Endodermal cell (in vitro differentiated cells): ENCODE data around the gene ZNF445. TPM values are rescaled to one million over a fixed set of nuclear protein-coding genes. Genes with fewer than 3 reads are reported as not detected.

Source experiments
- DNase-seq: peaks from one replicate; pipeline ENCODE4 v3.0.0-alpha.2; 2017
- H3K27ac ChIP-seq: 2 replicates; pipeline ENCODE4 v1.5.1; 2013; ENCODE audit warnings: mild to moderate bottlenecking, low read depth, low read length, moderate library complexity
- H3K27me3 ChIP-seq: 2 replicates; pipeline ENCODE4 v1.6.1; 2013; ENCODE audit warnings: mild to moderate bottlenecking, low read length, moderate library complexity; ENCODE audit not compliant: insufficient read depth, control insufficient read depth, poor library complexity, severe bottlenecking
- H3K36me3 ChIP-seq: 2 replicates; pipeline ENCODE4 v1.7.0; 2013; ENCODE audit warnings: mild to moderate bottlenecking, low read length, moderate library complexity; ENCODE audit not compliant: control insufficient read depth, insufficient read depth
- H3K4me1 ChIP-seq: one replicate; pipeline ENCODE4 v1.7.0; 2013; ENCODE audit warnings: low read length; ENCODE audit not compliant: control insufficient read depth, insufficient read depth
- H3K4me3 ChIP-seq: 2 replicates; pipeline ENCODE4 v1.5.1; 2013; ENCODE audit warnings: mild to moderate bottlenecking, low read length, moderate library complexity
- H3K9ac ChIP-seq: 2 replicates; pipeline ENCODE4 v1.6.1; 2013; ENCODE audit warnings: mild to moderate bottlenecking, low read length, moderate library complexity; ENCODE audit not compliant: poor library complexity, severe bottlenecking; ENCODE audit errors: extremely low read depth
- H3K9me3 ChIP-seq: 2 replicates; pipeline ENCODE4 v1.6.1; 2013; ENCODE audit warnings: mild to moderate bottlenecking, low read length, moderate library complexity; ENCODE audit not compliant: control insufficient read depth
- H3K27ac Mint-ChIP-seq: 2 replicates; pipeline ENCODE4 v1.8.0; 2020; ENCODE audit warnings: mixed read lengths
- H3K27me3 Mint-ChIP-seq: 2 replicates; pipeline ENCODE4 v1.8.0; 2021; ENCODE audit warnings: mild to moderate bottlenecking, mixed read lengths; ENCODE audit not compliant: insufficient read depth
- H3K36me3 Mint-ChIP-seq: 2 replicates; pipeline ENCODE4 v1.8.0; 2020; ENCODE audit warnings: low read depth, mixed read lengths
- H3K4me1 Mint-ChIP-seq: 2 replicates; pipeline ENCODE4 v1.8.0; 2020; ENCODE audit warnings: mixed read lengths
- H3K4me3 Mint-ChIP-seq: 2 replicates; pipeline ENCODE4 v1.8.0; 2020; ENCODE audit warnings: mild to moderate bottlenecking, moderate library complexity, mixed read lengths
- H3K9me3 Mint-ChIP-seq: 2 replicates; pipeline ENCODE4 v1.8.0; 2020; ENCODE audit warnings: mild to moderate bottlenecking, mixed read lengths
- WGBS, 2 experiments: methylation state at CpG; one replicate each; pipeline versions ENCODE4 v1.1.5 to v1.1.7; 2013; ENCODE audit warnings: missing lambda C conversion rate in 2 of 2, mixed read lengths in 1 of 2; ENCODE audit not compliant: insufficient coverage in 1 of 2, insufficient read length in 1 of 2; 5-methylcytosine and 5-hydroxymethylcytosine counted together
- total RNA-seq, 2 donors: library from RNA; stranded (reverse); fragmentation: NEBNext Ultra II Directional in 1 of 2; extraction: Animal tissue kit (Norgen Biotek cat#: 25700) in 1 of 2; gene quantifications; 2 replicates in 1 of 2; 3 replicates in 1 of 2; pipeline ENCODE4 v1.2.1, GENCODE V29; 2021
- TF ChIP-seq, protein P1 (sequence below): fragments of 200-600 bp; sonication (generic); conservative IDR thresholded peaks from 2 replicates; pipeline ENCODE4 v1.5.0; 2021; ENCODE audit warnings: antibody characterized with exemption, mild to moderate bottlenecking

ZNF445 gene
- total RNA-seq, 2 donors from 2014 or later = 35.4 to 56.9 TPM

DNA sequence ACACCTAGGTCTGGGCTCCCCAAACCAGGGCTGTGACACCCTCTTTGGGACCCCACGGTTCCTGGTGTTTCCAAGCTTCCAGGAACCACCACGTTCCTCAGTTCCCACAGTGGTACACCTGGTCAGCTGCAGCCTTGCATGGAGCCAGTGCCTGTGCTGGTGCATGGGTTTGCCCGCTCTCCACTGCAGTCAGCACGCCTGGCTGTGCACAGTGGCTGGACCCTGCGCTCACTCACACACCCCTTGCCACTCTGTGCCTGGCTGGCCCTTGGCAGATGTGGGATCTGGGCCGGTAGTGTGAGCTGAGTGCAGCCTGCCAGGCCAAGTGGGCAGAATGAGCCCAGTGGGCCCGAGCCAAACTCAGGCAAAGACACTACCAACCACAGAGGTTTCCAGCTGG, 90.1 kb downstream of the ZNF445 start:
- H3K4me3 Mint-ChIP-seq = no peak overlapping the region

More for the DNA sequence above, 90.1 kb downstream of the ZNF445 start:
- Mint-ChIP-seq H3K27me3 (no peaks in the 10 kb centered on the region), H3K36me3 (peaks cover 9% of the 10 kb centered on the region), H3K4me1 (no peaks in the 10 kb centered on the region), H3K27ac (no peak overlapping the region), H3K9me3 (peaks cover 18% of the 10 kb centered on the region)
- Histone ChIP-seq H3K9me3 (peaks cover 14% of the 10 kb centered on the region), H3K27me3 (no peaks in the 10 kb centered on the region), H3K9ac (no peak overlapping the region), H3K4me3 (no peak overlapping the region), H3K4me1 (no peaks in the 10 kb centered on the region), H3K27ac (no peak overlapping the region), H3K36me3 (peaks cover 3% of the 10 kb centered on the region)
- TF ChIP-seq, protein P1, sequence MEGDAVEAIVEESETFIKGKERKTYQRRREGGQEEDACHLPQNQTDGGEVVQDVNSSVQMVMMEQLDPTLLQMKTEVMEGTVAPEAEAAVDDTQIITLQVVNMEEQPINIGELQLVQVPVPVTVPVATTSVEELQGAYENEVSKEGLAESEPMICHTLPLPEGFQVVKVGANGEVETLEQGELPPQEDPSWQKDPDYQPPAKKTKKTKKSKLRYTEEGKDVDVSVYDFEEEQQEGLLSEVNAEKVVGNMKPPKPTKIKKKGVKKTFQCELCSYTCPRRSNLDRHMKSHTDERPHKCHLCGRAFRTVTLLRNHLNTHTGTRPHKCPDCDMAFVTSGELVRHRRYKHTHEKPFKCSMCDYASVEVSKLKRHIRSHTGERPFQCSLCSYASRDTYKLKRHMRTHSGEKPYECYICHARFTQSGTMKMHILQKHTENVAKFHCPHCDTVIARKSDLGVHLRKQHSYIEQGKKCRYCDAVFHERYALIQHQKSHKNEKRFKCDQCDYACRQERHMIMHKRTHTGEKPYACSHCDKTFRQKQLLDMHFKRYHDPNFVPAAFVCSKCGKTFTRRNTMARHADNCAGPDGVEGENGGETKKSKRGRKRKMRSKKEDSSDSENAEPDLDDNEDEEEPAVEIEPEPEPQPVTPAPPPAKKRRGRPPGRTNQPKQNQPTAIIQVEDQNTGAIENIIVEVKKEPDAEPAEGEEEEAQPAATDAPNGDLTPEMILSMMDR = no peak
- 93 to 97% methylated on average over 2 to 7 of the region's 7 CpGs for WGBS, 2 experiments
- DNase-seq = no peak

Other genes starting within 250 kb of the ZNF445 start
- not detected for gene TOPAZ1, start 235.8 kb downstream of the ZNF445 start, total RNA-seq
- gene TCAIM, start 138.9 kb downstream of the ZNF445 start, total RNA-seq = 10 to 100 TPM; 23.2 to 26.3 TPM
- 10 to 100 TPM; 11.0 to 15.5 TPM for gene ZKSCAN7, start 77.5 kb upstream of the ZNF445 start, total RNA-seq
- gene ZNF660, start 107.3 kb upstream of the ZNF445 start, total RNA-seq = 10 to 100 TPM; 18.1 to 19.9 TPM
- gene ZNF197, start 147.4 kb upstream of the ZNF445 start, total RNA-seq = 10 to 100 TPM; 22.7 to 31.9 TPM
- 10 to 100 TPM; 16.0 to 16.6 TPM for gene ZNF35, start 171.1 kb upstream of the ZNF445 start, total RNA-seq
- 1 to 10 TPM in 1 of 2 donors, under 1 TPM in 1; 0.29 to 1.6 TPM for gene ZNF502, start 235.0 kb upstream of the ZNF445 start, total RNA-seq